Testis (tissue), 2 donors: ENCODE data around the gene KAT6B.

Source experiments
- CTCF ChIP-seq, 3 experiments: fragments of 450-650 bp in 2 of 3; fragments of 200-600 bp in 1 of 3; sonication (generic) in 1 of 3; IDR thresholded peaks; one replicate each; pipeline ENCODE4 v1.5.1; 2016 to 2019; ENCODE audit warnings: antibody characterized with exemption in 3 of 3, mild to moderate bottlenecking in 2 of 3, moderate library complexity in 1 of 3
- POLR2A ChIP-seq: fragments of 450-650 bp; IDR thresholded peaks from one replicate; pipeline ENCODE4 v1.6.1; 2017; ENCODE audit warnings: antibody characterized with exemption, mild to moderate bottlenecking, moderate library complexity

DNA sequence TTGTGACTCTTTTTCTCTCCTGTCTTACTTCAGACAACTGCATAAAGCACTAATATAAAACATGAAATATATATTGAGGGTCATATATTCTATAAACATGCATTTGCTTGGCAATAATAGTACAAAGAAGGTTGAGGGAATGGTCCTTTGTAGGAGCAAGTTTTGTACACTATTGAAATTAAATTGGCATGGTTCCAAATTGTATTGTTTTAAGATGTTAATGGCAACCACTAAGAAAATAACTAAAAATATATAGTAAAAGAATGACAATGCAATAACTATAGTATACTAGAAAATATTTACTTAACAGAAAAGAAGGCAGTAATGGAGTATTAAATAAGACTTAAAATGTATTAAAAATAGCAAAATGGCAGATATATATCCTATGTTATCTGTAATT lies 33.7 kb upstream of the KAT6B start:
- TF ChIP-seq CTCF (IDR thresholded peaks at IDR 0.05) (no peak), POLR2A (no peak)
